ENCODE data around the gene TPCN1.

DNA sequence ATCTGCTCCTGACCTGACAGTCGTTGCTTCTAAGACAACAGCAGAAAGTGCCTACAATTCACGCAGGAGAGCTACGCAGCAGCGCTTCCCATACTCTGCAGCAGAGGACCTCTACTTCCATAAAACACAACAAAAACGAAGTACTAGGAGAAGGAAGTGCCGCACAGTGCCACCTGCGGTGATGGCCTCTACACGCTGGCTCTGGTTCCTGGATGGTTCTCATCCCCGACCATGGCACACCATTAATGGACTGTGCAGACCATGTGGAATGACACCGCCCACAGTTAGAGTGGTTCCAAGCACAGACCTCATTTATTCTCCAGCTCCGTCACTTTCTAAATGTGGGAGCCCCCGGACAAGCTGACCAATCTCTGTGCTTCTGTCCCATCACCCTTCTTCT, 28.3 kb downstream of the TPCN1 start:
- TF ChIP-seq, protein P1, sequence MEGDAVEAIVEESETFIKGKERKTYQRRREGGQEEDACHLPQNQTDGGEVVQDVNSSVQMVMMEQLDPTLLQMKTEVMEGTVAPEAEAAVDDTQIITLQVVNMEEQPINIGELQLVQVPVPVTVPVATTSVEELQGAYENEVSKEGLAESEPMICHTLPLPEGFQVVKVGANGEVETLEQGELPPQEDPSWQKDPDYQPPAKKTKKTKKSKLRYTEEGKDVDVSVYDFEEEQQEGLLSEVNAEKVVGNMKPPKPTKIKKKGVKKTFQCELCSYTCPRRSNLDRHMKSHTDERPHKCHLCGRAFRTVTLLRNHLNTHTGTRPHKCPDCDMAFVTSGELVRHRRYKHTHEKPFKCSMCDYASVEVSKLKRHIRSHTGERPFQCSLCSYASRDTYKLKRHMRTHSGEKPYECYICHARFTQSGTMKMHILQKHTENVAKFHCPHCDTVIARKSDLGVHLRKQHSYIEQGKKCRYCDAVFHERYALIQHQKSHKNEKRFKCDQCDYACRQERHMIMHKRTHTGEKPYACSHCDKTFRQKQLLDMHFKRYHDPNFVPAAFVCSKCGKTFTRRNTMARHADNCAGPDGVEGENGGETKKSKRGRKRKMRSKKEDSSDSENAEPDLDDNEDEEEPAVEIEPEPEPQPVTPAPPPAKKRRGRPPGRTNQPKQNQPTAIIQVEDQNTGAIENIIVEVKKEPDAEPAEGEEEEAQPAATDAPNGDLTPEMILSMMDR (IDR thresholded peaks at IDR 0.05; ENCODE audit: insufficient read depth, low read depth, low read length) = no peak
- no peak for TF ChIP-seq EZH2 (IDR thresholded peaks at IDR 0.05; ENCODE audit: insufficient read depth, low read length)
